Neutrophil (primary cell): ENCODE measurements around the gene RBBP8NL.

Experiments used
- H3K27ac ChIP-seq: fragments of 200-600 bp; sonication (generic); 2 replicates; pipeline ENCODE4 v1.5.1; 2016; ENCODE audit warnings: mild to moderate bottlenecking, moderate library complexity
- H3K27me3 ChIP-seq: fragments of 200-600 bp; sonication (generic); 2 replicates; pipeline ENCODE4 v1.6.0; 2016; ENCODE audit warnings: mild to moderate bottlenecking
- H3K36me3 ChIP-seq: fragments of 200-600 bp; sonication (generic); 2 replicates; pipeline ENCODE4 v1.5.1; 2017
- H3K4me1 ChIP-seq, 2 experiments: fragments of 200-600 bp in 1 of 2; sonication (generic) in 1 of 2; 1 replicate in 1 of 2; 2 replicates in 1 of 2; pipeline versions ENCODE4 v1.5.1 to v1.6.1; 2013 to 2016; ENCODE audit warnings: low read depth in 1 of 2, low read length in 1 of 2, mild to moderate bottlenecking in 1 of 2, moderate library complexity in 1 of 2; ENCODE audit not compliant: control insufficient read depth in 1 of 2, insufficient read depth in 1 of 2
- H3K4me3 ChIP-seq, 2 experiments: fragments of 200-600 bp in 1 of 2; sonication (generic) in 1 of 2; 1 replicate in 1 of 2; 2 replicates in 1 of 2; pipeline ENCODE4 v1.5.1; 2013 to 2016; ENCODE audit warnings: low read depth in 1 of 2, low read length in 1 of 2, mild to moderate bottlenecking in 1 of 2, moderate library complexity in 1 of 2
- H3K9me3 ChIP-seq: fragments of 200-600 bp; sonication (generic); 2 replicates; pipeline ENCODE4 v1.5.1; 2016
- CTCF ChIP-seq: fragments of 200-600 bp; sonication (generic); IDR thresholded peaks from 2 replicates; pipeline ENCODE4 v1.5.1; 2016; ENCODE audit warnings: antibody characterized with exemption

RBBP8NL gene

GRCh38 chr20:62463651-62464424, 36.5 kb upstream of the RBBP8NL start:
- peaks cover 31% of the 10 kb centered on the region for H3K27me3 ChIP-seq

GRCh38 chr20:62462976-62463592, 35.7 kb upstream of the RBBP8NL start:
- H3K9me3 ChIP-seq = no peaks in the 10 kb centered on the region
- peaks cover 34% of the 10 kb centered on the region for H3K27me3 ChIP-seq
- no peak overlapping the region for H3K4me3 ChIP-seq
- H3K27ac ChIP-seq = no peak overlapping the region
- H3K36me3 ChIP-seq = no peaks in the 10 kb centered on the region
- no peak for TF ChIP-seq CTCF
- H3K4me1 ChIP-seq = no peaks in the 10 kb centered on the region

More at GRCh38 chr20:62463651-62464424, 36.5 kb upstream of the RBBP8NL start:
- H3K4me3 ChIP-seq = no peak overlapping the region
- no peak overlapping the region for H3K27ac ChIP-seq
- TF ChIP-seq CTCF = no peak
- no peaks in the 10 kb centered on the region for H3K9me3 ChIP-seq
- no peaks in the 10 kb centered on the region for H3K4me1 ChIP-seq
- H3K36me3 ChIP-seq = no peaks in the 10 kb centered on the region

GRCh38 chr20:62461834-62462233, 34.5 kb upstream of the RBBP8NL start:
- H3K4me1 ChIP-seq = no peaks in the 10 kb centered on the region
- no peaks in the 10 kb centered on the region for H3K36me3 ChIP-seq
- H3K9me3 ChIP-seq = no peaks in the 10 kb centered on the region
- H3K4me3 ChIP-seq = no peak overlapping the region
- H3K27ac ChIP-seq = no peak overlapping the region
- no peak for TF ChIP-seq CTCF
- peaks cover 42% of the 10 kb centered on the region for H3K27me3 ChIP-seq

GRCh38 chr20:62461157-62461556, 33.8 kb upstream of the RBBP8NL start:
- Histone ChIP-seq H3K9me3 (no peaks in the 10 kb centered on the region), H3K4me3 (no peak overlapping the region), H3K4me1 (no peaks in the 10 kb centered on the region), H3K27me3 (peaks cover 44% of the 10 kb centered on the region), H3K27ac (no peak overlapping the region), H3K36me3 (no peaks in the 10 kb centered on the region)
- no peak for TF ChIP-seq CTCF

- H3K27me3 ChIP-seq = peaks cover 49% of the 10 kb centered on the region
- no peaks in the 10 kb centered on the region for H3K36me3 ChIP-seq
- H3K27ac ChIP-seq = no peak overlapping the region
- no peak for TF ChIP-seq CTCF
- no peak overlapping the region for H3K4me3 ChIP-seq
- H3K9me3 ChIP-seq = no peaks in the 10 kb centered on the region
- no peaks in the 10 kb centered on the region for H3K4me1 ChIP-seq
These were observed 33.3 kb upstream of the RBBP8NL start for GRCh38 chr20:62460678-62461077.
